Ascending aorta (tissue), 2 donors: ENCODE results near the gene KCNH4. TPM values are rescaled to one million over a fixed set of nuclear protein-coding genes. Genes with fewer than 3 reads are reported as not detected.

Experiments used
- DNase-seq, 2 donors: peaks; one replicate each; pipeline ENCODE4 v3.0.0-alpha.2; 2019; ENCODE audit warnings: low spot score in 2 of 2
- H3K27ac ChIP-seq, 2 donors: fragments of 200-600 bp; sonication (generic); one replicate each; pipeline ENCODE4 v1.5.1; 2016 to 2017; ENCODE audit warnings: mild to moderate bottlenecking in 1 of 2
- H3K27me3 ChIP-seq: fragments of 200-600 bp; sonication (generic); one replicate; pipeline ENCODE4 v1.5.1; 2017
- H3K36me3 ChIP-seq, 2 donors: fragments of 200-600 bp; sonication (generic); one replicate each; pipeline ENCODE4 v1.5.1; 2016
- H3K4me1 ChIP-seq, 2 donors: fragments of 200-600 bp; sonication (generic); one replicate each; pipeline ENCODE4 v1.5.1; 2016 to 2017; ENCODE audit warnings: mild to moderate bottlenecking in 1 of 2
- H3K4me3 ChIP-seq, 2 donors: fragments of 200-600 bp; sonication (generic); one replicate each; pipeline ENCODE4 v1.5.1; 2016 to 2017; ENCODE audit warnings: mild to moderate bottlenecking in 1 of 2
- H3K9me3 ChIP-seq, 2 donors: fragments of 200-600 bp; sonication (generic); one replicate each; pipeline ENCODE4 v1.5.1; 2016
- intact Hi-C: fragments of 100-400 bp; cut with DNase I; formaldehyde crosslinking; loops from one replicate; pipeline ENCODE4 v1.15.1; 2023
- total RNA-seq: library from RNA; depleted of rRNA; stranded (reverse); fragments of >200 nt; gene quantifications from one replicate; pipeline ENCODE4 v1.1.0, GENCODE V29; 2016
- TF ChIP-seq, protein P1 (sequence below), 3 experiments: fragments of 200-600 bp in 2 of 3; fragments of 450-650 bp in 1 of 3; sonication (generic) in 2 of 3; IDR thresholded peaks; one replicate each; pipeline ENCODE4 v1.5.1; 2016 to 2019; ENCODE audit warnings: antibody characterized with exemption in 3 of 3, mild to moderate bottlenecking in 1 of 3, moderate library complexity in 1 of 3

The KCNH4 gene
- total RNA-seq, 1 donor from 2014 or later = not detected

DNA sequence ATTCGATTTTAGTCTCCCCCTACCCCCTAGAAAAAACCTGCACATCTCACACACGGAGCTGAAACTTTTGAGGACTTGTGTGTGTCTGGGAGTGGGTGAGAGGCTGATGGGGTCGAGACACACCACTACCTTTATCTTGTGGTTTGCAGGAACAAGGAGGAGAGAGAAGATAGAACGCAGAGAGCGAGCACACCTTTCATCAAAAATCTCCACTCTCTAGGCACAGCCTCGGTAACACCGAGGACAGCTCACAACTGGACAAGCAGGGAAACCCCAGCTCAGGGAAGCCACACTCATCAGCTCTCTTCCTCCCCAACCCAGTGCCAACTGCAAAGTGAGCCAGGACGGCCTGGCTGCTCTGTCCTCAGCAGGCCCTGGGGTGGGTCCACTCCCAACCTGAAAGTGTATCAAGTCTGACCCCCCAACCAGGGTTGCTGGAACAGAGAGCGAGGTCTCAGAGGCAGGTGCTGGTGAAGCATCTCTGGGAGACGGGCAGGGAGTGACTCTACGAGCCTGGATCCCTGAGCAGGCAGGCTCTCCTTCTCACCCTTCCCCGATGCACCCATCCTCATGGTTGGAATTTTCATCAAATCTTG, 18.6 kb upstream of the KCNH4 start:
- Histone ChIP-seq H3K4me1 (peaks cover 0 to 2% of the 10 kb centered on the region in 2 donors), H3K9me3 (no peaks in the 10 kb centered on the region), H3K36me3 (peaks cover 19 to 29% of the 10 kb centered on the region in 2 donors), H3K27me3 (no peaks in the 10 kb centered on the region), H3K4me3 (no peak overlapping the region), H3K27ac (no peak overlapping the region)
- intact Hi-C loops = no loop called here
- TF ChIP-seq, protein P1, sequence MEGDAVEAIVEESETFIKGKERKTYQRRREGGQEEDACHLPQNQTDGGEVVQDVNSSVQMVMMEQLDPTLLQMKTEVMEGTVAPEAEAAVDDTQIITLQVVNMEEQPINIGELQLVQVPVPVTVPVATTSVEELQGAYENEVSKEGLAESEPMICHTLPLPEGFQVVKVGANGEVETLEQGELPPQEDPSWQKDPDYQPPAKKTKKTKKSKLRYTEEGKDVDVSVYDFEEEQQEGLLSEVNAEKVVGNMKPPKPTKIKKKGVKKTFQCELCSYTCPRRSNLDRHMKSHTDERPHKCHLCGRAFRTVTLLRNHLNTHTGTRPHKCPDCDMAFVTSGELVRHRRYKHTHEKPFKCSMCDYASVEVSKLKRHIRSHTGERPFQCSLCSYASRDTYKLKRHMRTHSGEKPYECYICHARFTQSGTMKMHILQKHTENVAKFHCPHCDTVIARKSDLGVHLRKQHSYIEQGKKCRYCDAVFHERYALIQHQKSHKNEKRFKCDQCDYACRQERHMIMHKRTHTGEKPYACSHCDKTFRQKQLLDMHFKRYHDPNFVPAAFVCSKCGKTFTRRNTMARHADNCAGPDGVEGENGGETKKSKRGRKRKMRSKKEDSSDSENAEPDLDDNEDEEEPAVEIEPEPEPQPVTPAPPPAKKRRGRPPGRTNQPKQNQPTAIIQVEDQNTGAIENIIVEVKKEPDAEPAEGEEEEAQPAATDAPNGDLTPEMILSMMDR (IDR thresholded peaks at IDR 0.05) = no peak
- no peak for DNase-seq

DNA sequence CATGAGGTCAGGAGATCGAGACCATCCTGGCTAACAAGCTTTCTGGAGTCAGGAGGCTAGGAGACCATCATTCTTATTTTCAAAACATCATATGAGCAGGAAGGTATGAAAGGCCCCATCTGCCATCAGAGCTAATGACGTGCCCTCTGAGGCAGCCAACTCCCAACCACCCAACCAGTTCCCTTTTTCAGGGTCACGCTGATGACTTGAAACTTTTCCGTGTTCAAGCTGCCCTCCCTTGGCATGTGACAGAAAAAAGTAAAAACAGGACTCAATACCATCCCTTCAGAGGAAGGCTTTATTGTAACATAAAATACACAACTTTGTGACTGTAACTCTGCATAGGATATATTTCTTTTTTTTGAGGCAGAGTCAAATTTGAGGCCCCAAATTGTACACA, 18.0 kb upstream of the KCNH4 start:
- no peak for DNase-seq
- H3K4me1 ChIP-seq = peaks cover 0 to 3% of the 10 kb centered on the region in 2 donors
- no peaks in the 10 kb centered on the region for H3K27me3 ChIP-seq
- H3K9me3 ChIP-seq = no peaks in the 10 kb centered on the region
- H3K4me3 ChIP-seq = no peak overlapping the region
- H3K36me3 ChIP-seq = peaks cover 19 to 23% of the 10 kb centered on the region in 2 donors
- H3K27ac ChIP-seq = peak overlapping the region in 1 of 2 donors; percentile 44
- intact Hi-C loops = no loop called here
- TF ChIP-seq, protein P1 (IDR thresholded peaks at IDR 0.05) = no peak

DNA sequence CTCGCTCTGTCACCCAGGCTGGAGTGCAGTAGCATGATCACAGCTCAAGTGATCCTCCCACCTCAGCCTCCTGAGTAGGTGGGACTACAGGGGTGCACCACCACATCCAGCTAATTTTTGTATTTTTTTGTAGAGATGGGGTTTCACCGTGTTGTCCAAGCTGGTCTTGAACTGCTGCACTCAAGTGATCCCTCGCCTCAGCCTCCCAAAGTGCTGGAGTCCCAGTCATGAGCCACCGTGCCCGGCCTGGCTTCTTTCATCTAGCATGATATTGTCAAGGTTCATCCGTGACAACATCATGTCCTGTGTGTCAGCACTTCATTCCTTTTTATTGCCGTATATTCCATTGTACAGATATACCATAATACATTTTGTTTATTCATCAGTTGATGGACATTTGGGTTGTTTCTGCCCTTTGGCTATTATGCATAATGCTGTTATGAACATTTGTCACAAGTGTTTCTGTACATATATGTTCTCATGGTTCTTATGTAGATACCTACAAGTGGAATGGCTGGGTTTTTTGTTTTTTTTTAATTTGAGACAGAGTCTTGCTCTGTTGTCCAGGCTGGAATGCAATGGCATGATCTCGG, 16.7 kb upstream of the KCNH4 start:
- intact Hi-C loops = no loop called here
- Histone ChIP-seq H3K9me3 (no peaks in the 10 kb centered on the region), H3K27ac (no peak overlapping the region), H3K4me3 (no peak overlapping the region), H3K27me3 (no peaks in the 10 kb centered on the region), H3K36me3 (peaks cover 14 to 19% of the 10 kb centered on the region in 2 donors), H3K4me1 (peaks cover 7 to 16% of the 10 kb centered on the region in 2 donors)
- TF ChIP-seq, protein P1 (IDR thresholded peaks at IDR 0.05) = no peak
- DNase-seq = no peak

DNA sequence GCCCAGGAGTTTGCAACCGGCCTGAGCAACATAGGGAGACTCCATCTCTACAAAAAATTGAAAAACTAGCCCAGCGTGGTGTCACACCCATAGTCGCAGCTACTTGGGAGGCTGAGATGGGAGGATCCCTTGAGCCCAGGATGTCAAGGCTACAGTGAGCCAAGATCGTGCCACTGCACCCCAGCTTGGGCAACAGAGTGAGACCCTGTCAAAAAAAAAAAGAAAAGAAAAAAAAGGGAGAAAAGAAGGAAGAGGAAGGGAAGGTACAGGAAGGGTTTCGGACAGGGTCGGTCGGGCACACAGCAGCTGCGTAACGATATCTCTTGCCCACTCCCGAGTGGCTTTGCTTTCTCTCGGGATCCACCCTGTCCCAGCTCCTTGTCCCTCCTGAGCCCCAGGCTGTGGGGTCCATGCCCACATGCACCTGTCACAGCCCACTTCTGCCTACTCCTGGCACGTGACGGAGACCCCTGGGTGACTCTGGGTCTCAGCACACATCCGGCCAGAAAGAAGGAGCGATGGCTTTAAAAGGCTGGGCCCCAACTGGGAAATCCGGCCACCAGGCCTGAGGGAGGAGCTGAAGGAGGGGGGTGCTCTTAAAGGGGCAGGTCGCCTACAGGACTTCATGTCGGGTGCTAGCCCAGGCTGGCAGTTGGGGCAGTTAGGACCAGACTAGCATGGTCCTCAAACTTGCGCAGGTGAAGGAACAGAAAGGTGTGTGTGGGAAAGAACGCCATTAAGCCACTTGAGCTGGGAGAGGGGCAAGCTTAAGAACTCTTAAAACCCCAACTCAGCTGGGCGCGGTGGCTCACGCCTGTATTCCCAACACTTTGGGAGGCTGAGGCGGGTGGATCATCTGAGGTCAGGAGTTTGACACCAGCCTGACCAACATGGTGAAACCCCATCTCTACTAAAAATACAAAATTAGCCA, 13.3 kb upstream of the KCNH4 start, which contains the start of gene GHDC:
Gene GHDC (minus strand): TSS at position 526 of the 931 bp plus-strand sequence. CDS start 913 bp downstream, outside the sequence.
- Histone ChIP-seq H3K27me3 (no peaks in the 10 kb centered on the region), H3K4me1 (peaks cover 7 to 16% of the 10 kb centered on the region in 2 donors), H3K36me3 (no peaks in the 10 kb centered on the region), H3K9me3 (no peaks in the 10 kb centered on the region), H3K27ac (peak within 1 kb of the TSS; percentile 59 to 67), H3K4me3 (peak within 1 kb of the TSS; percentile 65 to 66)
- DNase-seq = peak; percentile 45 to 94
- intact Hi-C loops = loop anchor here (5.0 kb wide), 1 partner anchor 83 kb away; the partner anchor contains the start of gene STAT5B
- TF ChIP-seq, protein P1 (IDR thresholded peaks at IDR 0.05) = no peak

DNA sequence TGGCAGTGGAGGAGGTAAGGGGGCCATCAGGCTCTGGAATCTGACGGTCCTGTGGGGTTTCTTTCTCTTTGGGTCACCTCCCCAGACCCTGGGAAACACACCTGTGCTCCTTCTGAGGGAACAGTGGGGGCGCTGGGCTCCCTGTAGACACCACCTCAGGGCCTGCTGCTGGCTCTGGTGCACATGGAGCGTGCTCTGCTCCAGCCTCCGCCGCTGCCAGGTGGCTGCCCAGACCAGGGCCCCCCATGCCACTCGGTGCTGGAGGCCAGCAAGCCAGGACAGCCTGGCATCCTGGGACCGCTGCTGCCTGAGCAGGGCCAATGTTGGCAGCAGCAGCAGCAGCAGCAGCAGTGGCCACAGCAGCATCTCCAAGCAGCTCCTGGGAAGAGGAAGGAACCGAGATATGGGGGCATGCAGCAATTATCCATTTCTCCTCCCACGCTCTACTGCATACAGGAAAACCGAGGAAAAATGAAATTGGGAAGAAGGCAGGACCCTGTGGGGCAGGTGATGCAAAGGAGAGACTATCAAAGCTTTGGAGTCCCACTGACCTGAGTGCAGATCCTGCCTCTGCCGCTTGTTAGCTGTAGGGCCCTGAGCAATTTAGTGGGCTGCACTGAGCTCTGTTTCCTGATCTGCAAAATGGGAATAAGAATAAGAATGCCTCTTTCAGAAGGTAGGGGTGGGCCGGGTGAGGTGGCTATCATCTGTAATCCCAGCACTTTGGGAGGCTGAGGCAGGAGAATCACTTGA, 12.4 kb upstream of the KCNH4 start:
- DNase-seq = no peak
- intact Hi-C loops = loop anchor here (5.0 kb wide), 1 partner anchor 84 kb away; the partner anchor contains the start of gene STAT5B
- H3K27me3 ChIP-seq = no peaks in the 10 kb centered on the region
- no peaks in the 10 kb centered on the region for H3K9me3 ChIP-seq
- H3K4me1 ChIP-seq = peaks cover 7 to 16% of the 10 kb centered on the region in 2 donors
- peak overlapping the region; percentile 65 to 66 for H3K4me3 ChIP-seq
- TF ChIP-seq, protein P1 (IDR thresholded peaks at IDR 0.05) = no peak
- H3K36me3 ChIP-seq = no peaks in the 10 kb centered on the region
- H3K27ac ChIP-seq = peak overlapping the region in 1 of 2 donors; percentile 59
